ENCODE results near the gene AOPEP.

The AOPEP gene

GRCh38 chr9:95053611-95054570 is 327.4 kb downstream of the AOPEP start:
- H3K27ac ChIP-seq: no peak overlapping the region

GRCh38 chr9:95055334-95055850 is 328.9 kb downstream of the AOPEP start:
- Histone ChIP-seq H3K27me3 (replicated peaks) (no peaks in the 10 kb centered on the region), H3K36me3 (replicated peaks) (no peaks in the 10 kb centered on the region), H3K27ac (peak overlapping the region; percentile 66), H3K4me3 (ENCODE audit: low read depth, low read length) (no peak overlapping the region)
- TF ChIP-seq, protein P1, sequence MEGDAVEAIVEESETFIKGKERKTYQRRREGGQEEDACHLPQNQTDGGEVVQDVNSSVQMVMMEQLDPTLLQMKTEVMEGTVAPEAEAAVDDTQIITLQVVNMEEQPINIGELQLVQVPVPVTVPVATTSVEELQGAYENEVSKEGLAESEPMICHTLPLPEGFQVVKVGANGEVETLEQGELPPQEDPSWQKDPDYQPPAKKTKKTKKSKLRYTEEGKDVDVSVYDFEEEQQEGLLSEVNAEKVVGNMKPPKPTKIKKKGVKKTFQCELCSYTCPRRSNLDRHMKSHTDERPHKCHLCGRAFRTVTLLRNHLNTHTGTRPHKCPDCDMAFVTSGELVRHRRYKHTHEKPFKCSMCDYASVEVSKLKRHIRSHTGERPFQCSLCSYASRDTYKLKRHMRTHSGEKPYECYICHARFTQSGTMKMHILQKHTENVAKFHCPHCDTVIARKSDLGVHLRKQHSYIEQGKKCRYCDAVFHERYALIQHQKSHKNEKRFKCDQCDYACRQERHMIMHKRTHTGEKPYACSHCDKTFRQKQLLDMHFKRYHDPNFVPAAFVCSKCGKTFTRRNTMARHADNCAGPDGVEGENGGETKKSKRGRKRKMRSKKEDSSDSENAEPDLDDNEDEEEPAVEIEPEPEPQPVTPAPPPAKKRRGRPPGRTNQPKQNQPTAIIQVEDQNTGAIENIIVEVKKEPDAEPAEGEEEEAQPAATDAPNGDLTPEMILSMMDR (IDR thresholded peaks at IDR 0.05; ENCODE audit: low read depth, low read length, missing control alignments): no peak
- in situ Hi-C loops (cut with HindIII; ENCODE audit: low pct_ligation_motif_present, low sequenced_read_pairs): no loop called here
- DNase-seq: no peak

More at GRCh38 chr9:95053611-95054570, 327.4 kb downstream of the AOPEP start:
- H3K27me3 ChIP-seq (replicated peaks): no peaks in the 10 kb centered on the region
- in situ Hi-C loops (cut with HindIII; ENCODE audit: low pct_ligation_motif_present, low sequenced_read_pairs): no loop called here
- TF ChIP-seq, protein P1 (IDR thresholded peaks at IDR 0.05; ENCODE audit: low read depth, low read length, missing control alignments): no peak
- no peak overlapping the region for H3K4me3 ChIP-seq (ENCODE audit: low read depth, low read length)
- DNase-seq: no peak
- no peaks in the 10 kb centered on the region for H3K36me3 ChIP-seq (replicated peaks)

DNA sequence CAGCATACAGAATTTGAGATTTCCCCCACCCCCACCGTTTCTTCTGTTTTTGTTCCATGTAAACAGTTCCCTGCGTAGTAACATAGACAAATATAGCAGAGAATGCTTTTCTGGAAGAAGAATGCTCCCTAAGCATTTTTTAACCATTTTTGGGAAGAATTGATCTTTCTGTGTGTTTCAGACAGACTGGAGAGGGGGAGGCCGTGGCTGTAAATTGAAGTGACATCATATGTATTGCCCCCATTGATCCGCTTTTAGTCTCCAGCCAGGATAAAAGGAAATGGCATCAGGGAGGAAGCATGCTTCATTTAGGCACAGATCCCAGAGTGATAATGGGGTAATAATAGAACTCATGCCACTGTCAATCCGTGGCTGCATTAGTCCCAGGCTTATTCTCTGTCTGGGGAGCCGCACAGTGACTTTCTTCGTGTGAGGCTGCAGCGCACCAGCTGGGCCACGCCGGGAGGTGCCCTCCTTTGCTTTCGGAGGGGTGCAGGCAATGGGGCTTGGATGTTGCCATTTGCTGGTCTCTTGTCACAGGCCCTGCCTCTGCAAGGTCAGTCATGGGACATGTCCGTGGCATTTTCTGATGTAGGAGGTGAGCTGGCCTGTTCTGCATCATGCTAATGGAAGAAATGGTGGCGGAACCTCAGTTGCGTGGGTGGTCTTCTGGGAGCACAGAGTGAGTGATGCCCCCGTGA is 329.5 kb downstream of the AOPEP start:
- TF ChIP-seq, protein P1 (IDR thresholded peaks at IDR 0.05; ENCODE audit: low read depth, low read length, missing control alignments): peak; percentile 6
- no peaks in the 10 kb centered on the region for H3K27me3 ChIP-seq (replicated peaks)
- H3K36me3 ChIP-seq (replicated peaks): no peaks in the 10 kb centered on the region
- in situ Hi-C loops (cut with HindIII; ENCODE audit: low pct_ligation_motif_present, low sequenced_read_pairs): no loop called here
- peak; percentile 64 for DNase-seq
- peak overlapping the region; percentile 66 for H3K27ac ChIP-seq
- H3K4me3 ChIP-seq (ENCODE audit: low read depth, low read length): peak overlapping the region; percentile 9

- Histone ChIP-seq H3K27ac (no peak overlapping the region), H3K4me3 (ENCODE audit: low read depth, low read length) (no peak overlapping the region), H3K27me3 (replicated peaks) (no peaks in the 10 kb centered on the region), H3K36me3 (replicated peaks) (peaks cover 2% of the 10 kb centered on the region)
- DNase-seq: peak; percentile 20
- in situ Hi-C loops (cut with HindIII; ENCODE audit: low pct_ligation_motif_present, low sequenced_read_pairs): no loop called here
- TF ChIP-seq, protein P1 (IDR thresholded peaks at IDR 0.05; ENCODE audit: low read depth, low read length, missing control alignments): no peak
These were observed 330.6 kb downstream of the AOPEP start for GRCh38 chr9:95057101-95057500.

- in situ Hi-C loops (cut with HindIII; ENCODE audit: low pct_ligation_motif_present, low sequenced_read_pairs): no loop called here
- no peak overlapping the region for H3K27ac ChIP-seq
- TF ChIP-seq, protein P1 (IDR thresholded peaks at IDR 0.05; ENCODE audit: low read depth, low read length, missing control alignments): no peak
- no peak for DNase-seq
- no peaks in the 10 kb centered on the region for H3K27me3 ChIP-seq (replicated peaks)
- no peak overlapping the region for H3K4me3 ChIP-seq (ENCODE audit: low read depth, low read length)
- H3K36me3 ChIP-seq (replicated peaks): peaks cover 14% of the 10 kb centered on the region
These were observed 331.8 kb downstream of the AOPEP start for GRCh38 chr9:95058121-95058785.

All from brain microvascular endothelial cell (primary cell).